D341Med (cell line): ENCODE results near the gene RASGEF1C.

Source experiments
- DNase-seq: peaks from one replicate; pipeline ENCODE4 v3.0.0; 2012; ENCODE audit warnings: low spot score

RASGEF1C gene

DNA sequence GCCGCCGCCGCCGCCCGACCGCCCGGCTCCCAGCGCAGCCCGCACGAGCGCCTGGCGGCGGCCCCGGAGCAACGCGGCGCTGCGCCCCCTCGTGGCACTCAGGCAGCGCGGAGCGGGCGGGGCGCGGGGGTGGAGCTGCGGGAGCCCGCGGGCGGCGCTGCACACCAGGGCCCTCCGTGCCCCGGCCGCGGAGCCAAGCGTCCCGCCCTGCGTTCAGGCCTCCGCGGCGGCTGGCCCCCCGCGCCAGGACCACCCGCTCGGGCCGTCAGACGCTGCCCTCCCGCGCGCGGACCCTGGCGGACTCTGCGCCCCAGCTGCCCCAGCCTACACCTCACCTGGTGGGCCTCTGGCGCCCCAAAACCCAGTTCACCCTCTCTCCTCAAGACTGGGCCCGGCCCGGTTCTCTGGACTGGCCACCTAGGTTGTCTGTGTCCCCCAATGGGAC lies at the start of gene RASGEF1C:
Gene RASGEF1C (minus strand): TSS at position 75 of the 445 bp plus-strand sequence. CDS start 71,159 bp downstream, outside the sequence.
- peak; percentile 95 for DNase-seq

- DNase-seq = no peak
Observed at GRCh38 chr5:180253036-180253824, 44.2 kb upstream of the RASGEF1C start.

- no peak for DNase-seq
Observed at GRCh38 chr5:180251887-180252286, 42.9 kb upstream of the RASGEF1C start.

- peak; percentile 60 for DNase-seq
Observed at GRCh38 chr5:180251141-180251540, 42.1 kb upstream of the RASGEF1C start.

GRCh38 chr5:180250329-180250728 lies 41.3 kb upstream of the RASGEF1C start:
- no peak for DNase-seq

DNA sequence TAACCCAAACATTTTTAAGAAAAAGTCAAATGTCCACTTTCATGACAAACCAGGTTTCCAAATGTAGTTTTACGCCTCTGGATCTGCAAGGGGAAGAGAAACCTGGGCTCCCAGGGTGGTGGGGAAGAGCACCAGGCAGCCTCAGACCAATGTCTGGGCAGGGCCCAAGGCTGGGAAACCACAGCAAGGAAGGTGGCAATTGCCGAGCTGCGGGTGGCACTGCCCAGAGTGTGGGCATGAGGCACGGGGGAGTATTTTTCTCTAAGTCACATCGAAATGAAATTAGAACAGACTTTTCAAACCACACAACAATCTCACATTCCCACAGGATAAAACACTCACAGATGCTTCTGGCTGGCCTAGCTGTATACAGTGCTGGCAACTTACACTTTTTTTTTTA lies 32.6 kb upstream of the RASGEF1C start:
- DNase-seq = no peak

GRCh38 chr5:180238631-180239030 lies 29.6 kb upstream of the RASGEF1C start:
- no peak for DNase-seq

GRCh38 chr5:180235846-180236245 lies 26.8 kb upstream of the RASGEF1C start:
- no peak for DNase-seq

DNA sequence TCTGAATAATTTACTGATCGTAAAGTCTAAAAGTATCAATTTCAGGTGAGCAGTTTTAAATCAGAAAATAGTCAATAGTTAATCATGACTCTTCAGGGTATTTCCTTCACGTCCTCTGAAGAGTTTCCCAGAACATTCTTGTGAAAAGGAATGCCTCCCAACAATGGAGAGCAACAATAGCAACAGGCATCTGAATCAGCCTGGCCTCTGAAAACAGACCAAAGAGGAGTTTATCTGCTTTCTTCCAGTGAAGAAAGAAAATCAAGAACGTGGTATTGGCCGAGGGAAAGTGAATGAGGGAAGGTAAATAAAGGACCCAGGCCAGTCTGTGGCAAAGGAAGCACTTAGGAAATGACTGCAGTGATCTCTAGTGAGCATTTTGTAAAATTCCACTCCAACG lies 26.1 kb upstream of the RASGEF1C start:
- no peak for DNase-seq

- no peak for DNase-seq
Observed at GRCh38 chr5:180234271-180234670, 25.3 kb upstream of the RASGEF1C start.

- DNase-seq = no peak
Observed at GRCh38 chr5:180233729-180234128, 24.7 kb upstream of the RASGEF1C start.

GRCh38 chr5:180230017-180230416 lies 21.0 kb upstream of the RASGEF1C start:
- no peak for DNase-seq

DNA sequence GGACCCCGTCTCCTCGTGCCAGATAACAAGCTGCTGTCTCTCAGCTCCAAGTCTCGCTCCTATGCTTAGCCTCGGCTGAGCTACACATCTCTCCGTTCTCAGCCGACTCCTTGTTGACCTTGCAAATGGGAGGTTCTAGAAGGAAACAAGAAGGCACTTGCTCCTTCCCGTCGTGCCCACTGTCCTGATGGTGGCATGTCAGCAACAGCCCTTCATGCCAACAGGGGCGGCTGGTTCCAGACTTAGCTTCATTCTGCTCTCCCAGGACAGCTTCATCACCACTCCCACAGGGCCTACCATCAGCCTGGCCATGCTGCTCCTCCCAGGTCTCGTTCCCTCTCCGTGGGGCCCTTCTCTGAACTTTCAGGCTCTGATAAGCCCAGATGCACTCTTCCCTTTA lies 13.0 kb upstream of the RASGEF1C start:
- DNase-seq = no peak

DNA sequence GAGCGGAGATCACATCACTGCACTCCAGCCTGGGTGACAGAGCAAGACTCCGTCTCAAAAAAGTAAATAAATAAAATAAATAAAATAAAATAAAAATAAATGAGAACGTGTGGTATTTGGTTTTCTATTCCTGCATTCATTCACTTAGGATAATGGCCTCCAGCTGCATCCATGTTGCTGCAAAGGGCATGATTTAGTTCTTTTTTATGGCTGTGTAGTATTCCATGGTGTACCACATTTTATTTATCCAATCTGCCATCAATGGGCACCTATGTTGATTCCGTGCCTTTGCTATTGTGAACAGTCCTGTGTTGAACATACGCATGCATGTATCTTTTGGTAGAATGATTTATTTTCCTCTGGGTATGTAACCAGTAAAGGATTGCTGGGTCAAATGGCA lies 8.8 kb upstream of the RASGEF1C start:
- no peak for DNase-seq

- DNase-seq = no peak
Observed at GRCh38 chr5:180216646-180217171, 7.7 kb upstream of the RASGEF1C start.

DNA sequence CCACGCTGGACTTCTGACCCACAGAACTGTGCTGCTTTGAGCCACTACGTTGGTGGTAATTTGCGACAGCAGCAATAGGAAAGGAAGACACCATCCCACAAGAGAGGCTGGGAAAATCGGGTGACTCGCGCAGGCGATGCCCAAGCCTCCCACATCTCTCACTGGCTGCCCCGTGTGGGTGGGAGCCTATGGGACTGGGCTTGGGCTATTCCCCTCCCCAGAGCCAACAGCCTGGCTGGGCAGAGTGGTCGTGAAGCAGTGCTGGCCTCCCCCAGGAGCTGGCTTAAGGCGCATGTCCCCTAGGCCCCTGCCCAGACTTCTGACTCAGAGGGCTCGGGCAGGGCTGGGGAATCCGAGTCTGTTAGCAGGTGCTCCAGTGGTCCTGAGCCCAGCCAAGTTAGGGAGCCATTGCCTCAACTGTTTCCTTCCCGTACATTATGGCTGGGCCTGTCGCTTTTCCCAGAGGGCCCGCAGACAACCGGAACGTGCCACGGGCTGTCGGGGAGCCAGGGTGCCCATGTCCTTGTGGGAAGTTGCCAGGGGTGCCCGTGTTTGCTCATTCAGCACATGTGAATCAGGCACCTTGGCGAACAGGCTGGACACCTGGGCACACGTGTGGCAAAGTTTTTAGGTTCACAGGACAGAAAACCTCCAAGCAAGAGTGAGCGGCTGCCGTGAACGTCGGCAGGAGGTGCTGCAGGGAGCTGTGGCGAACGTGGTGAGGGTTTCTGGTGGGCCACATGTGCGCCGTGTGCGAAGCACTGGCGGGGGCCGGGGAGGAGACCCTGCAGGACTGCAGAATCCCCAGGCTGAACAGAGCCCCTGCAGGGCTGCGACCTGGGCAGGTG lies 7.0 kb upstream of the RASGEF1C start:
- no peak for DNase-seq

DNA sequence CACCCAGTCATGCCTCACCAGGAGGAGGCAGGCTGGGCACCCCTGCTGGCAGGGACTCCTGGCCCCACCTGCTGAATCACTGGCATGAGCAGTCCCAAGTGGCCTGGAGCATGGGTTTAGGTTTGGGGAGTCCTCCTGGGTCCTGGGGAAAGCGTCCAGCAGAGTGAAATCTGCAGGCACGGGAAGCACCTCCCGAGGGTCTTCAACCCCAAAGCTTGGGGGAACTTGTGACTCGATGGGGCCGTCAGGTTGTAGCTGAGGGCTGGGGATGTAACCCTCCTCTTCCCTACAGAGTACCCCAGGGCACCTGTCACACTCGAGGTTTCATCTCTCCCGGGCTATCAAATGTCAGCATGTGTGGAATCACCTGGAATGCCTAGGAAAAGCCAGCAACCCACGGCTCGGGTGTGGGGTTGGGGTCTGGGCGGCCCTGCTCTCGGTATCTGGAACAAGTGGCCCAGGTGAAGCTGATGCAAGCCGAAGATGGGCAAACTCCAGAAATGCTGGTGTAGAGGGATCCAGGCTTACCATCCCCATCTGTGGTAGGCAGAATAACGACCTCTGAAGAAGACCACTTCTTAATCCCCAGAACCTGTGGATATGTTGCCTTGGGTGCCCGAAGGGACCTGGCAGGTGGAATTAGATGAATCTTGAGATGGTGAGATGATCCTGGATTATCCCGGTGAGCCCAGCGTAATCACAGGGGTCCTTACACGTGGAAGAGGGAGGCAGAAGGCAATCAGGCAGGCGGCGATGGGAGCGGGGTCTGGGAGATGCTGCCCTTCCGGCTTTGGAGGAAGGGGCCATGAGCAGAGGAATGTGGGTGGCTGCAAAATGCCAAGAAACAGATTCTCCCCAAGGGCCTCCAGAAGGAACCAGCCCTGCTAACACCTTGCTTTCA lies 6.1 kb upstream of the RASGEF1C start:
- DNase-seq = no peak

DNA sequence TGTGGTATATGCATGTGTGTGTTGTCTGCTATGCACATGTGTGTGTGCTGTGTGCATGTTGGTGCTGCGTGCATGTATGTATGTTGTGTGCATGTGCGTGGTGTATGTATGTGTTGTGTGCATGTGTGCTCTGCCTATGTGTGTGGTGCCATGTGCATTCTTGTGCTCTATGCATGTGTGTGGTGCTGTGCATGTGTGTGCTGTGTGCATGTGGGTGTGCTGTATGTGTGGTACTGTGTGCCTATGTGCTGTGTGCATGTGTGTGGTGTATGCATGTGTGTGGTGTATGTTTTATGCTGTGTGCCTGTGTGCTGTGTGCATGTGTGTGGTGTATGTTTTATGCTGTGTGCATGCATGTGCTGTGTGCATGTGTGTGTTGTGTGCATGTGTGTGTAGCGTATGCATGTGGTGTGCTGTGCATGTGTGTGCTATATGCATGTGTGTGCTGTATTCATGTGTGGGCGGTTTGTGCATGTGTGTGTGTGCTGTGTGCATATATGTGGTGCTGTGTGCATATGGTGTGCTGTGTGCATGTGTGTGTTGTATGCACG lies 4.7 kb upstream of the RASGEF1C start:
- no peak for DNase-seq

DNA sequence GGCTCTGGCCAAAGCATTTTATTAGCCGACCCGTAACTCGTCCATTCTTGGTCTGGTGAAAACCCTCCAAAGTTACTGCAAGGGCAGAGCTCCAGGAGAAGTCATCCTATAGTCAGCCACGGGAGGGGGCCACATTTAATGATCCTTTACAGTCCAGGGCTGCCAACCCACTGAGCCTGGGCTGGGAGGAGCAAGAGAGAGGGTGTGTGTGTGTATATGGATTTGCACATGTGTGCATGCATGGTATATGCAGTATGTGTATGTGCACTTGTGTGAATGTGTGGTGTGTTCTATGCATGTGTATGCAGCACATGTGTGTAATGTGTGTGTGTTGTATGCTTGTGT lies 4.2 kb upstream of the RASGEF1C start:
- no peak for DNase-seq

GRCh38 chr5:180212363-180213255 lies 3.6 kb upstream of the RASGEF1C start:
- no peak for DNase-seq

DNA sequence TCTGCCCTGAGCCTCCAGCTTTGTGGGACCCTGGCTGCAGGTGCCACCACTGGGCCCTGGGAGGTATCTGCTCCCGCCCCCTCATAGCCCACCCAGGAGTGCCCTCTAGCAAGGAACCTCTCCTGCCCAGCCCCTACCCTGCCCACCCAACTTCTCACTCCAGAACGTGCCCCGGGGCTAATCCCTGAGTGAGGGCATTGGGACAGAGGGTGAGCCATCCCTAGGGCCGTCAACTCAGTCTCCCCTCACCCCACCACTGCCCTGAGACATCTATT lies 2.7 kb upstream of the RASGEF1C start:
- no peak for DNase-seq
